DND-41 (cell line): ENCODE results near the gene FARP1.

Experiments
- ATAC-seq: fragments of 200-7000 bp; cut with Tn5 transposase; 3 replicates; pipeline ENCODE4 v1.9.1; 2021; ENCODE audit warnings: low read depth; ENCODE audit not compliant: insufficient read depth
- DNase-seq: peaks from one replicate; pipeline ENCODE4 v3.0.0-alpha.2; 2020
- H2AFZ ChIP-seq: 2 replicates; pipeline ENCODE4 v1.6.0; 2012; ENCODE audit warnings: low read depth, low read length
- H3K27ac ChIP-seq: 2 replicates; pipeline ENCODE4 v1.5.1; 2012; ENCODE audit warnings: low read length, inconsistent platforms
- H3K27me3 ChIP-seq: fragments of 200-600 bp; sonication (generic); 2 replicates; pipeline ENCODE4 v1.6.0; 2012; ENCODE audit warnings: low read length, mild to moderate bottlenecking, inconsistent platforms; ENCODE audit not compliant: insufficient read depth, poor library complexity
- H3K36me3 ChIP-seq: 2 replicates; pipeline ENCODE4 v1.5.1; 2012; ENCODE audit warnings: low read length, inconsistent platforms; ENCODE audit not compliant: insufficient read depth
- H3K4me1 ChIP-seq: 2 replicates; pipeline ENCODE4 v1.5.1; 2012; ENCODE audit warnings: mild to moderate bottlenecking, low read length; ENCODE audit not compliant: insufficient read depth
- H3K4me2 ChIP-seq: 2 replicates; pipeline ENCODE4 v1.6.0; 2012; ENCODE audit warnings: mild to moderate bottlenecking, moderate library complexity, low read length, inconsistent platforms; ENCODE audit not compliant: insufficient read depth
- H3K4me3 ChIP-seq, 2 experiments: fragments of 200-600 bp in 1 of 2; shearing (Covaris generic) in 1 of 2; 2 replicates each; pipeline ENCODE4 v1.5.1; 2012 to 2016; ENCODE audit warnings: inconsistent platforms in 2 of 2, low read length in 2 of 2, mild to moderate bottlenecking in 2 of 2, low read depth in 1 of 2, moderate library complexity in 1 of 2
- H3K79me2 ChIP-seq: 2 replicates; pipeline ENCODE4 v1.6.0; 2012; ENCODE audit warnings: low read length, inconsistent platforms; ENCODE audit not compliant: insufficient read depth
- H3K9ac ChIP-seq: 2 replicates; pipeline ENCODE4 v1.6.0; 2012; ENCODE audit warnings: low read depth, mild to moderate bottlenecking, inconsistent platforms, low read length, moderate library complexity
- H3K9me3 ChIP-seq: 2 replicates; pipeline ENCODE4 v1.5.1; 2012; ENCODE audit warnings: low read length, moderate library complexity, mild to moderate bottlenecking, inconsistent platforms; ENCODE audit not compliant: insufficient read depth, severe bottlenecking
- H4K20me1 ChIP-seq: 2 replicates; pipeline ENCODE4 v1.6.0; 2012; ENCODE audit warnings: low read length; ENCODE audit not compliant: insufficient read depth
- EZH2 ChIP-seq: IDR thresholded peaks from 3 replicates; pipeline ENCODE4 v1.6.1; 2012; ENCODE audit warnings: borderline replicate concordance, low read depth, mild to moderate bottlenecking, moderate library complexity, low read length, inconsistent platforms; ENCODE audit not compliant: severe bottlenecking
- TF ChIP-seq, protein P1 (sequence below): IDR thresholded peaks from 2 replicates; pipeline ENCODE4 v1.5.1; 2012; ENCODE audit warnings: borderline replicate concordance, low read length, moderate library complexity, mild to moderate bottlenecking; ENCODE audit not compliant: poor library complexity, severe bottlenecking; ENCODE audit errors: extremely low read depth

The FARP1 gene

DNA sequence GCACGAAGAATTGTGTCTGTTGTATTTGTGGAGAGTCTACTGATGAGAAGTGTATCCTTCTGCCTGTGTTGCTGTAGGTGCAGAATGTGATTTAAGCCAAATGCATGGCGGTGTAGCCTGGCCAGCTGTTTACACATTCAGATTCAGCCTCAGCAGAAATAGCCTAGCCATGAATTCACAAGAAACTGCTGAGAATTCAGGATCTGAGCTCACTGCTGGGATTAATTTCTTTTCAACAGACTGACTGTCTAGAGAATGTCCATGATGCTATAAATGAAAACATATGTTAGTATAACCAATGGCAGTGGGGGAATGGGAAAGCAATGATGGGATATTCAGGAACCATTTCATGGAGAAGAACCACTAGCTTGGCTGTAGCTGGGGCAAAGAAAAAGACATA is 111.6 kb downstream of the FARP1 start:
- peaks cover 3% of the 10 kb centered on the region for H3K27me3 ChIP-seq
- no peaks in the 10 kb centered on the region for H3K9me3 ChIP-seq
- H3K36me3 ChIP-seq: no peaks in the 10 kb centered on the region
- H3K4me3 ChIP-seq: no peak overlapping the region
- H3K79me2 ChIP-seq: no peaks in the 10 kb centered on the region
- DNase-seq: no peak
- TF ChIP-seq EZH2: no peak
- TF ChIP-seq, protein P1, sequence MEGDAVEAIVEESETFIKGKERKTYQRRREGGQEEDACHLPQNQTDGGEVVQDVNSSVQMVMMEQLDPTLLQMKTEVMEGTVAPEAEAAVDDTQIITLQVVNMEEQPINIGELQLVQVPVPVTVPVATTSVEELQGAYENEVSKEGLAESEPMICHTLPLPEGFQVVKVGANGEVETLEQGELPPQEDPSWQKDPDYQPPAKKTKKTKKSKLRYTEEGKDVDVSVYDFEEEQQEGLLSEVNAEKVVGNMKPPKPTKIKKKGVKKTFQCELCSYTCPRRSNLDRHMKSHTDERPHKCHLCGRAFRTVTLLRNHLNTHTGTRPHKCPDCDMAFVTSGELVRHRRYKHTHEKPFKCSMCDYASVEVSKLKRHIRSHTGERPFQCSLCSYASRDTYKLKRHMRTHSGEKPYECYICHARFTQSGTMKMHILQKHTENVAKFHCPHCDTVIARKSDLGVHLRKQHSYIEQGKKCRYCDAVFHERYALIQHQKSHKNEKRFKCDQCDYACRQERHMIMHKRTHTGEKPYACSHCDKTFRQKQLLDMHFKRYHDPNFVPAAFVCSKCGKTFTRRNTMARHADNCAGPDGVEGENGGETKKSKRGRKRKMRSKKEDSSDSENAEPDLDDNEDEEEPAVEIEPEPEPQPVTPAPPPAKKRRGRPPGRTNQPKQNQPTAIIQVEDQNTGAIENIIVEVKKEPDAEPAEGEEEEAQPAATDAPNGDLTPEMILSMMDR: no peak
- no peaks in the 10 kb centered on the region for H3K4me1 ChIP-seq
- H3K27ac ChIP-seq: no peak overlapping the region
- H3K4me2 ChIP-seq: no peak overlapping the region
- no peak for ATAC-seq
- H4K20me1 ChIP-seq: no peaks in the 10 kb centered on the region
- no peak overlapping the region for H2AFZ ChIP-seq
- no peak overlapping the region for H3K9ac ChIP-seq

DNA sequence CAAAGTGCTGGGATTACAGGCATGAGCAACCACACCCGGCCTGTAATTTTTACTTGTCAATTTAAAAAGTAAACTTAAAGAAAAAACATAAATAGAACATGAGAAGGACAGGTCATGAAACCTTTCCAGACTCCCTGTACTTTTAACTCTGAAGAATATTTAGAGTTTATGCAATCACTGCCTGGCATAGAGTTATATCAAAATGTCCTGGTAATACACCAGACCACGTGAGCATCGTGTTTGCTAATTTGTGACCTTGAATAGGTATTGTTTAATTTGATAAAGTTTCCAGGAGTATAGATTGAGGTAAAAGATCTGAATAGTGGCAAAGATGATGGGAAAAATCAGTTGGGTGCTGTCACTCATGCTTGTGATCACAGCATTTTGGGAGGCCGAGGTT is 115.3 kb downstream of the FARP1 start:
- H3K79me2 ChIP-seq: no peaks in the 10 kb centered on the region
- H3K27ac ChIP-seq: no peak overlapping the region
- H3K4me1 ChIP-seq: no peaks in the 10 kb centered on the region
- no peak overlapping the region for H2AFZ ChIP-seq
- no peak overlapping the region for H3K4me2 ChIP-seq
- H4K20me1 ChIP-seq: no peaks in the 10 kb centered on the region
- ATAC-seq (no peak), DNase-seq (no peak)
- TF ChIP-seq, protein P1: no peak
- TF ChIP-seq EZH2: no peak
- no peaks in the 10 kb centered on the region for H3K36me3 ChIP-seq
- peaks cover 5% of the 10 kb centered on the region for H3K27me3 ChIP-seq
- no peak overlapping the region for H3K9ac ChIP-seq
- H3K9me3 ChIP-seq: no peaks in the 10 kb centered on the region
- H3K4me3 ChIP-seq: no peak overlapping the region

DNA sequence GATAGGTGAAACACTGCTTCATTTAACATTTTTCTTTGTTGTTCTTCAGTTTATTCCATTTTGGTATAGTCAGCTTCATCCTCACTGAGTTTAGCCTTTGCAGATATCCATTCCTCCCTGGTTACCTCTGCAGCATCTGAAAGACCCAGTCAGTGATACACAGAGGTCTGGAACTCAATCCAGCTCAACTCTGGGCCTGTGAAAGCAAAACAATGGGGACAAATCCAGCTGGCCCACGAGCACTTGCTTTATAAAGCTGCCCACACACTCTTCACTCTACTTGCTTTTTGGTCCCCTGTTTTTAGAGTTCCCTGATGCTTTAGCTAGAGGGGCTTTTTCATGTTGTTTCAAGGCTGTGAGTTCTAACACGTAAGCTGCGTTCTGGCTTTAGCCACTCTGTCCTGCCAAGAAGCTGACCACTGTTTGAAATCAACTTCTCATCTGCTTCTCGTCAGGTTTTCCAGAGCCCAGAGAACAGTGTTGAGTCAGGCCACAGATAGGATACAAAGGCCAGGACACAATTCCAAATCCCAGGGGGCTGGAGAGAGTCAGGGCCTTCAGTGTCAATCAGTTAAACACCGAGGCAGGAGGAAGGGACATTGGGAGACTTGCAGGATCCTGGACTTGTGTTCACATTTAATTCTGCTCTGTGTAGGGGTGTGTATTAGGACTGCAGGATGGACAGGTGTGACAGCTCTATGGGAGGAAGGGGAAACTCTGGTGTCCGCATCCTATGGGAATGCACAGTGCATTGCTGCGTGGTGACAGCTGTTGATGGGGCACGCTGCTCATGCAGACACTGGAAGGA is 117.7 kb downstream of the FARP1 start:
- DNase-seq: no peak
- Histone ChIP-seq H3K27ac (no peak overlapping the region), H3K79me2 (no peaks in the 10 kb centered on the region)

More for the DNA sequence above, 117.7 kb downstream of the FARP1 start:
- H3K4me3 ChIP-seq: no peak overlapping the region
- no peak overlapping the region for H2AFZ ChIP-seq
- peaks cover 5% of the 10 kb centered on the region for H3K27me3 ChIP-seq
- H3K4me2 ChIP-seq: no peak overlapping the region
- H3K9me3 ChIP-seq: no peaks in the 10 kb centered on the region
- no peak for TF ChIP-seq EZH2
- TF ChIP-seq, protein P1: no peak
- no peaks in the 10 kb centered on the region for H4K20me1 ChIP-seq
- no peak for ATAC-seq
- no peak overlapping the region for H3K9ac ChIP-seq
- no peaks in the 10 kb centered on the region for H3K4me1 ChIP-seq
- H3K36me3 ChIP-seq: no peaks in the 10 kb centered on the region
